Neural progenitor cell (in vitro differentiated cells): Measurements from ENCODE around the gene LENG9.
"Not testable (repeated sequence)": the region's sequence is repeated elsewhere in the genome, so short reads cannot be mapped to it uniquely, and the experiment has no call there.

ENCODE experiments used
- CTCF ChIP-seq: fragments of 200-600 bp; sonication (generic); IDR thresholded peaks from 2 replicates; pipeline ENCODE4 v1.5.1; 2017; ENCODE audit warnings: antibody characterized with exemption, mild to moderate bottlenecking
- EZH2 ChIP-seq: fragments of 200-600 bp; sonication (generic); IDR thresholded peaks from 2 replicates; pipeline ENCODE4 v1.6.1; 2017; ENCODE audit warnings: antibody characterized with exemption, mild to moderate bottlenecking, moderate library complexity

- TF ChIP-seq CTCF, EZH2: not testable (repeated sequence)
Observed at GRCh38 chr19:54505542-54505941, 42.0 kb upstream of the LENG9 start.
